Mammary epithelial cell (primary cell): ENCODE data around the gene AVPR1A.

Experiments used
- CTCF ChIP-seq, 2 donors: IDR thresholded peaks in 1 of 2; conservative IDR thresholded peaks in 1 of 2; 2 replicates each; pipeline ENCODE4 v1.5.1; 2011 to 2012; ENCODE audit warnings: inconsistent platforms in 2 of 2, low read length in 2 of 2, mild to moderate bottlenecking in 2 of 2, control low read depth in 1 of 2, low read depth in 1 of 2; ENCODE audit not compliant: insufficient read depth in 1 of 2; ENCODE audit errors: extremely low read depth in 1 of 2
- EZH2 ChIP-seq: IDR thresholded peaks from 2 replicates; pipeline ENCODE4 v1.6.1; 2012; ENCODE audit warnings: low read length, inconsistent platforms, borderline replicate concordance

- no peak for TF ChIP-seq CTCF (conservative IDR thresholded peaks at IDR 0.05 in 1 of 2, IDR thresholded peaks at IDR 0.05 in 1 of 2; ENCODE audit: extremely low read depth in 1 of 2, insufficient read depth in 1 of 2, low read depth in 1 of 2, low read length in 2 of 2)
- no peak for TF ChIP-seq EZH2
Observed at GRCh38 chr12:63129927-63130326, 21.1 kb downstream of the AVPR1A start.
